Islet precursor cell (in vitro differentiated cells): ENCODE results near the gene CCDC187.
"Not testable (repeated sequence)": the region's sequence is repeated elsewhere in the genome, so short reads cannot be mapped to it uniquely, and the experiment has no call there.

ENCODE experiments used
- DNase-seq: peaks from one replicate; pipeline ENCODE4 v3.0.0-alpha.2; 2018

Gene CCDC187

DNA sequence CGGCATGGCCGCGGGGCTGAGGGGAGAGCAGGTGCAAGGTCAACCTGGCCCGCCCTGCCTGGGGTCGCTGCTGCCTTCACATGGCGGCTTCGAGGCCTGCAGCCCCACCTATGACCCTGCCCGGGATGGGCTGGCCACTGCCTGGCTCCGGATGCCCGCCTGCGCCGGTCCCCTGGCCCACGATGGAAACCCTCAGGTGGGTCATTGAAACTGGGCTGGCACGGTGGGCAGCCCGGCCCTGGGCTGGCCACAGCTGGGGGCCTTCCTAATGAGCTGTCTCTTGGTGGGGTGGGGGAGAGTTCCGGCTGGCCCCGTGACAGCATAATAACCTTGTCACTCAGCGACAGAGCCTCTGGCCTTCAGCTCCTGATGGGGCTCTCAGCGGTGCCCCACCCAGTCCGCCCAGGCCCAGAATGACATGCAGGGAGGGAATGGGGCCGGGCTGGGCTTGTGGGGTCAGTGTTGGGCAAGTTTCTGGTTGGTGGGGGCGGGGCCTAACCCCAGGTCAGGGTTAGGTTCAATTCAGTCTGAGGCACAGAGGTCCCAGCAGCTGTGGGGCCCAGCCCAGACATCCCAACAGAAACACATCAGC lies at the start of gene CCDC187:
CCDC187 (minus strand) TSS at position 270 of the 592 bp plus-strand sequence; CDS start at position 6, 264 bp downstream.
- DNase-seq = no peak

DNA sequence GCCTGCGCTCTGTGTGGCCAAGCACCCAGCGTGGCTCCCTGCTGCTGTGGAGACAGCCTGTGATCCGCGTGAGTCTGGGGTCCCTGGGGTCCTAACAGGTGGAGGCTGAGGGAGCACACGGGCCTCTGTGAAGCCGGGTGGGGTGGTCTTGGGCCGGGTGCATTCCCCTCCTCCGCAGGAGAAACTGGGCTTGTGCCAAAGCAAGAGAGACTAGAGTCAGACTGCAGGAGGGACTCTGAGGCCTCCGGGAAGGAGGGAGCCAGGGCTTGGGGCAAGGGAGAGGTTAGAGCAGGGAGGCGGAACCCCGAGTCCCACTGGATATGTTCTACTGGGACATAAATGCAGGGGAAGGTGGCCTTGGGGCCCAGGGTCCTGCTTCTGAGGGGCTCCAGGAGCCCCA lies 49.2 kb upstream of the CCDC187 start:
- DNase-seq = no peak

DNA sequence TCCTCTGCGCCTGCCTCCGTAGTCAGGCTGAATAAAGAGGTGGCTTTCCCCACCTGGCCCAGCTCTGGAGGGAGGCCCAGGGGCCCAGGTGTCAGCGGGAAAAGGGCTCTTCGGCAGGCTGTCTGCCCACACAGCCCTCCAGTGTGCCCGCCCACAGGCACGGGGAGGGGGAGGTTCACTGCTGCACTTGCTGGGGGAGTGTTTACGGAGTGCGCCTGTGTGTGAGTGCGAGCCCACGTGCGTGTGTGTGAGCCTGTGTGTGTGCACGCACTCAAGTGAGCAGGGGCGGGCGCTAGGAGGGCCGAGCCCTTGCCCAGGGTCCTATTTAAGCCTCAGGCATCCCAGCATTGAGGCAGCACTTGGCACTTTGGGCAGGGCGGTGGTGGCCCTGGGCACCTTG lies 48.8 kb upstream of the CCDC187 start:
- no peak for DNase-seq

DNA sequence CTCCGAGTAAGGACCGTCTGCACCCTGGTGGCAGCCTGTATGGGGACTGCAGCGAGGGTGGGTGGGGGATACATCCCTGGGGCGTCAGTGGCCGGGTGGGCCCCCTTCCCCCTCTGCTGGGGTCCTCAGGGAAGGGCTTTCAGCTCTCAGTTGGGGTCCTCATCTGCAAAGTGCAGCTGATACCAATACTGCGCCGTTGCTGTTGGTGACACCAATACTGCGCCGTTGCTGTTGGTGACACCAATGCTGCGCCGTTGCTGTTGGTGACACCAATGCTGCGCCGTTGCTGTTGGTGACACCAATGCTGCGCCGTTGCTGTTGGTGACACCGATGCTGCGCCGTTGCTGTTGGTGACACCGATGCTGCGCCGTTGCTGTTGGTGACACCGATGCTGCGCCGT lies 48.0 kb upstream of the CCDC187 start:
- DNase-seq = not testable (repeated sequence)

DNA sequence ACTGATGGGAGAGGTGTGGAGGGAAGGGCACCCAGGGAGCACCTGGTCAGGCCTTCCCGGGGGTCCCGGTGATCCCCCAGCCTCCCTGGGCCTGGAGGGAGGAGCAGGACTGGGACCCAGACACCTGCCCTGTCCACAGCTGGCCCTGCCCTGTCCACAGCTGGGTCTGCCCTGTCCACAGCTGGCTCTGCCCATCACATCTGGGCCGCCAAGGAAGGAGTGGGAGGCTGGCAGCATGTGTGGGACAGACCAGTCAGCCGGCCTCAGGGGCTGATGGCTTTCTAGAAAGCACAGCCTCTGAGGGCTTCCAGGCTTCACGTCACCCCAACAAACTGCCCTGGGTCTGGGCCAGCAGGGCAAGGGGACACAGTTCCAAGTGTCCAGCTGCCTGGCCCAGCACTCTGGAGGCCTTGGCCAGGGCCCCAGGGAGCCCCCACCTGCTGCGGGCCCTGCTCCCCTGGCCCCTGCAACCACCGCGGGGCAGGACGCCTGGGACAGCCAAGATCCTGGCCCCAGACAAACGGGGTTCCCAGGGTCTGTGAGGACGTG lies 47.4 kb upstream of the CCDC187 start:
- DNase-seq = no peak

DNA sequence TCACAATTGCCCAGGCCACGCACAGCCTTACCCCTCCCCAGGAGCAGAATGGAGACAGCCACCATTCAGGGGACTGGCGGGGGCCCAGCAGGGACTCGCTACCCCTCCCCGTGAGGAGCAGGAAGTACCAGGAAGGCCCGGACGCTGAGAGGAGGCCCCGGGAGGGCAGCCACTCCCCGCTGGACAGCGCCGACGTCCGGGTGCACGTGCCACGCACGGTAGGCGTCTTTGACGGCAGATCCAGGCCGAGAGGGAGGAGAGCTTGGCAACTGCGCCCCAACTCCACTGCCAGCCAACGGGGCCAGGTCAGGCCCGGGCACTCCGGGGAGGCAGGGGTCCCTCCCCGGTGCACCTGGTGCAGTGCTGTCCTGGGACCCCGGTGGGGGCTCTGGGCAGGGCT lies 45.7 kb upstream of the CCDC187 start:
- DNase-seq = no peak

DNA sequence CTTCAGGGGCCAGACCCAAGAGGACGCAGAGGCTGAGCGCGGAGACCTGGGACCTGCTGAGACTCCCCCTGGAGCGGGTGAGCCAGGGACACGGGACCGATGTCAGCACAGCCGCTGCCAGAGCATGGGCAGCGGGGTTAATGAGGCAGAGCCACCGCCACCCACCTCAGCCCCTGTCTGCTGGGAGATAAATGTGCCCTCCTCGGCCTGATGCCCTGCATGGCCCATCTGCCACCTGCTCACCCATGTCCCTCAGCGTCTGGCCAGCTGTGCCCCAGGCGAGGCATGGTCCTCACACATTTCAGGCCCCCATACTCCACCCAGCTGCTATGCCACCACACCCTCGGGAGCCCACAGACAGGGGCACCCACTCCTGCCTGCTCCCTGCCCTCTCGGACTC lies 44.8 kb upstream of the CCDC187 start:
- DNase-seq = no peak

DNA sequence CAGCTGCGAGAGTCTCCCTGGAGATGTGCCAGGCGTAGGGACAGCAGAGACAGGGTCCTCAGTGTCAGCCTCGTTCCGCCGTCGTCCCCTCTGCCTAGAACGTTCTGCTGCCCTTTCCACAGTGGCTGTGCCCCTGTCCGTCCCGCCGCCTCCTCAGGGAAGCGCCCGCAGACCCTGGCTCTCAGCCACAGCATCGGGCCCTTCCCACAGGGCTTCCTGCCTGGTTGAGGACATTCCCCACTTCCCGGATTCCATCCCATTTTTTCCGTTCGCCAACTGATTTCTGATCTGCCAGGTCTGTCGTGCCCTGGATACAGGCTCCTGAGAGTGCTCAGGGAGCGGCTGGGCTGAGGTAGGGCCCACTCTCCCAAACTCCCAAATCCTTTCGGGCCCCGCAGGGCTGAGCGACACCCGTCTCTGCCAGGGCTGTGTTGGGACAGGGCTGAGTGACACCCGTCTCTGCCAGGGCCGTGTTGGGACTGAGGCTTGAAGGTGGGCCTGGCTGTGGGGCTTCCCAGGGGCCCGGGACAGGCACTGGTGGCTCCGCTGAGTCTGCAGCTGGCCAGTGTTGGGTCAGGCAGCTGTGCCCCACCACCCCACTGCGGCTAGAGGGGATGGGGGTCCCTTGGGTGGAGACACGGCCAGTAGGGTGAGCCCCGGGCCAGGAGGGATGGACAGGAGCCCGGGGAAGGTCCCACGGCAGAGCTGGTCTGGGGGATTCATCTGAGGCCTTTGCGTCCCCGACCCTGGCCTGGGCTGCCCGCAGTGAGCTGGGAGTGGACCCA lies 43.8 kb upstream of the CCDC187 start:
- DNase-seq = no peak

DNA sequence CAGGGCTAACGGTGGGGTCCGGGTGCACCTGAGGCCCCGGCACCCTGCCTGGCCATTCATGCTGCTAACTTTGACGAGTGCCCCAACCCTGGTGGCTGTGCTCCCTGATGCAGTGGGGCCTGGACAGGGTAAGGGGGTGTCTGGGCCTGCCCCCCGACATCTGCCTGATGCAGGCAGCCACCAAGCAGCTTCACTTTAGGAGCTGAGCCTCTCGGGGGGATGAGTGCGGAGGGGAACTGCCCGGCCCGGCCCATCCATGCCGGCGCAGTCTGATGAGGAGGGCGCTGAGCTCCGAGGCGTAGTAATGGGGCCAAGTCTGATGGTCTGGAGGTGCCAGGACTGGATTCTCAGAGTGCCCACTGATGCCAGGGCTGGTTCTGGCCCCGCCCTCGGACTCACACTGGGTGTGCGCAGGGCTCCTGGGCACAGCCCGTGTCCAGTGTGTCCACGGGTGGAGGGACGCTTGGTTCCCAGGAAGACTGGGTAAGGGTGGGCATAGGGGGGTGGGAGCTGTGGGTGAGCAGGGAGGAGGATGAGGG lies 43.1 kb upstream of the CCDC187 start:
- DNase-seq = no peak

DNA sequence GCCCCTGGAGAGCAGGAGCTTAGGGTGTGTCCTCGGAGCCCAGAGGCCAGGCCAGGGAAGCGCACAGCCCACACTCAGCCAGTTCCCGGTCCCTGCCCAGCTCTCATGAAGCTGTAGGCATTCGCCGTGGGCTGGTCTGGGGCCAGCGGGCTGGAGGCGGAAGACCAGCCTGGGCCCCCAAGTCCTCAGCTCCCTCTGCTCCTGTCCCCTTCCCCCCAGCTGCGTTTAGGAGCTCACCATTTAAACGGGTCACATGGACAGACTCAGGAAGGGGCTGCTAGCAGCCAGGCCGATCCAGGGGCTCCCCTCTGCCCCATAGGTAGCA lies 42.2 kb upstream of the CCDC187 start:
- DNase-seq = no peak

DNA sequence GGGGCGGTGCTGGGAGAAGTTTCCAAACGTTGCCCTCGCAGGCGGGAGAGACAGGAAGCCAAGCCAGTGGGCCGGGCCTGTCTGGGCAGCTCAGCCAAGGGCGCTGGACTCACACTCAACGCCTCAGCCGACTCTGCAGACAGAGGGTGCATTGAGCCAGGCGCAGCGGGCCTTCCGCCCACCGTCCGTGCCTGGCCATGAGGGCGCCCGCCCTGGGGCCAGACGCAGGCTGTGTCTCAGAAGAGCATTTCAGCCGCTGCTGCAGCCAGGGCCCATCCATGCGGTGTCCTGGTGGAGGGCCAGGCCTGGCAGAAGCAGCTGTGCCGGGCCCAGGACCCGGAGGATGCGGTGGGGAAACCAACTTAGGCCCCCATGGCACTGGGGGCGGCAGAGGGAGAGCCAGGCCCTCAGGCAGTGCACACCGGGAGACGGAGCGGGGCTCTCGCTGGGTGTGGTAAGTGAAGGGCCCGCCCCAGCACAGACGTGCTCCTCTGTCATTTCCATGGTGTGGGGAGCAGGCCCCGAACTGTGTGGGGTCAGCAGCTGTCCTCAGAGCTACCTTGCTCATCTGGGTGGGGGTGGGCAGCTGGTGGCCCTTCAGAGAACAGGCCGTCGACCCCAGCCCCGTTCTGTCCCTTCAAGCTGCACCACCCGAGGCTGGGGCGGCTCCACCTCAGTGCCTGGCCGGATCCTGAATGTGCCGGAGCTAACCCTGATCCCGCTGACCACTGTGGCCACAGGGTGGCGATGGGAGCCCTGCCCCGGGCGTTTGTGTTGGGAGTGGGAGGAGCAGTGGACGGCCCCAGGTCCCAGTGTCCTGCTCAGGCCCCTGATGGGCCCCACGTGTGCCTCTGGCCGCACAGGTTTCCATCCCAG lies 41.6 kb upstream of the CCDC187 start:
- DNase-seq = peak; percentile 92

DNA sequence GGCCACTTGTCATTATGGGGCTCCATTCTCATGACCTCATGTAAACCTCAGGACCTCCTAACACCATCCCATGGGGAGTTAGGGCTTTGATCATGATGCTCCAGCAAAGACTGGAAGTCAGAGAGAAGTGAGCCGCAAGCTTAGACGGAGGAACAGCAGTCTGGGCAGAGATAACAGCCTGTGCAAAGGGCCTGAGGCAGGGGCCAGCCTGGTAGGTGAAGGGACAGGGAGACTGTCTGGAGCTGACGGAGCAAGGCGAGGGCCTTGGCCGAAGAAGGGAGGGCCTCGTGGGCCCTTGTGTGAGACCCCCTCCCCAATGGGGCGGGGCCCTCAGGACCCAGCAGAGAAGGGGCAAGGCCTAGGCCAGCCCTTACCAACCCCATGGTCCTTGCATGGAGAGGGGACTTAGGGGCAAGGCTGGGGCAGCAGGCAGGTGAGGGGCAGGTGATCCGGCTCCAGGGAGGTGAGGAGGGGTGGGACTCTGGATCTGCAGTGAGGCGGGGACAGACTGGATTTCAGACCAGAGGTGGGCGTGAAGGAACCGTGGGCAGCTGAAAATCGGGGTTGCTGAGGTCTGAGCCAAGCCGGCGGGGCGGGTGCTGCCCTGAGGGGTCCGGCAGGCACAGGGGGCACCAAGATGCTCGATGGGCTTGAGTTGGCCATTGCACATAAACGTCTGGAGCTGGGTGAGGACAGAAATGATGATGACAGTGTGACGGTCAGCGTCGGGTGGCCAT lies 40.8 kb upstream of the CCDC187 start:
- no peak for DNase-seq

DNA sequence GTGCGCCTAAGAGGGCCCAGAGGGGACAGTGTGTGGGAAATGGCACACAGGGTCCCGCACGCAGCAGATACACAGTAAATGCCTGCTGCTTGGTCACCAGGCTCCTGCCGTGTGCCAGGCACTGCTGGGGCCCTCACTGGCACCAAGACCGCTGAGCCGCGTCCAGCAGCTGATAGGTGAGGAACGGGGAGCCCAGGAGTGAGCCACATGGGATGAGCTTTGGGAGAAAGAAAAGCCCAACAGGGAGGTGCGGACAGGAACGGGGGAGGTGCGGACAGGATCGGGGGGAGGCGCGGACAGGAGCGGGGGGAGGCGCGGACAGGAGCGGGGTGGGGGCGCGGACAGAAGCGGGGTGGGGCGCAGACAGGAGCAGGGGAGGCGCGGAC lies 40.0 kb upstream of the CCDC187 start:
- DNase-seq = no peak

DNA sequence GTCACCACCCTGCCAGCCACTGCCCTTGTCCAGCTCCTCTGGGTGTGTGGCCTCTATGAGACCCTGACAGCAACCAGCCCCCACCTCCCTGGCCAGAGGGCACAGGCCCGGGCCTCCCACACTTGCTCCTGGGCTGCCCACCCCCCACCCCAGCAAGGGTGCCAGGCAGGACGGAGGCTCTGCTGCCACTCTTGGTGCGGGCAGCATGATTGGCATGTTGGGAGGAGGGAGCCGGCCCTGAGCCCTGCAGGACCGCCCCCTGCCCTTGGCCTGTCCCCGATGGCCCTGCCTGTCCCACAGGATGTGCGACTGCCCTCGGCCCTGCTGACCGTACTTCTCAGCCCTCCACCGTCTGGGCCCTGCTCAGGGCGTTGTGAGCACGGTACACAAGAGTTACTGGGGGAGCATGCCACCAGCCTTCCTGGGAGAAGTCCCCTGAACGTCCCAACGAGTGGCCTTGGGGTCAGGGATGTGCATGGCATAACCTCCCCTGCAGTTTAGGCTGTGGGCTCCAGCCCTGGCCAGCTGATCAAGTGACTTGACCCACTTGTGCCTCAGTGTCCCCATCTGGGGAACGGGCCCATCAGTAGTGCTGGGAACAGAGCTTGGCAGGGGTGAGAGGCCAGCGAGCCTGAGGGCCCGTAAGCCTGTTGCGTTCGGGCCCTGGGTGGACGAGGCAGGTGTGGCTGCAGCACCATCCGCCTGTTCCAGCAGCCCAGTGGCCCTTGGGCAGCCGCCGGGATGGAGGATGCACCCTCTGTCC lies 39.4 kb upstream of the CCDC187 start:
- no peak for DNase-seq

DNA sequence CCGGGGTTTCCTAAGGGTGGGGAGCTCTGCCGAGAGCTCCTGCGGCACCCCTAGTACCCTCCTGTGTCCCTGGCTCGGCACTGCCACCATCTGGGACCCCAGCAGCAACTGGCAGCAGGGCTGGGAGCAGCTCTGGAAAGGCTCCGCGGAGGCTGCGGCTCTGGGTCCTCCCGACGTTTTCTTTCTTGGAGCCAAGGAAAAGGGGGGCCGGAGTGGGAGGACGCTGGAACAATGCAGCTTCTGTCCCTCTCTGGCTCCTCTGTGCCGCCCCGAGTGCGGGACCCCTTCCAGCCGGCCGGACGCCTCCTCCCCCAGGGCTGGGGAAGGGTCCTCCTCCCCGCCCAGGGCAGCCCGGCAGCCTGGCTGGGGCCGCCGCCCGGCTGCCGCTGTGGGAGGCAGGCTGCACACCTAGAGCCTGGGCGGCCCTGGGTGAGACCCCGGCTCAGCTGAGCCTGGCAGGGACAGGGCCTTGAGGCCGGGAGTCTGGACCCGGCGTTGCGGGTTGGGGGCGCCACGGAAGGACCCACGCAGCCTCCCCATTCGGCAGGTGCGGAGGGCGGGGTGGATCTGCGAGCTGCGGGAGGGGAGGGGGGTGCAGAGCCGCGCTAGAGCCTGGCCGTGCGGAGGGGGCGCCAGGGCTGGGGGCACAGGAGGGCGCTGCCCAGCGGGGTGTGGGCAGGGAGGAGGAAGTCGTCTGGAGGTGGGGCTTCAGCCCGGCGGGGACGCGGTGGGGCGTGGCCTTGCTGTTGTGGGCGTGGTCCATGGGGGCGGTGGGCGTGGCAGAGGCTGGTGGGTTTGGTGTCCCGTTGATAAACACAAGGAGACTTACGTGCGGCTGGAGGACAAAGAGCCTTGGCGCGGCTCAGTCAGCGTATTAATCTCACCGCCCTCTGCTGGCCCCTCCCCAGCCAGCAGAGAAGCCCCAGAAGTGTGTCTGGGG lies 38.6 kb upstream of the CCDC187 start:
- DNase-seq = peak; percentile 95

DNA sequence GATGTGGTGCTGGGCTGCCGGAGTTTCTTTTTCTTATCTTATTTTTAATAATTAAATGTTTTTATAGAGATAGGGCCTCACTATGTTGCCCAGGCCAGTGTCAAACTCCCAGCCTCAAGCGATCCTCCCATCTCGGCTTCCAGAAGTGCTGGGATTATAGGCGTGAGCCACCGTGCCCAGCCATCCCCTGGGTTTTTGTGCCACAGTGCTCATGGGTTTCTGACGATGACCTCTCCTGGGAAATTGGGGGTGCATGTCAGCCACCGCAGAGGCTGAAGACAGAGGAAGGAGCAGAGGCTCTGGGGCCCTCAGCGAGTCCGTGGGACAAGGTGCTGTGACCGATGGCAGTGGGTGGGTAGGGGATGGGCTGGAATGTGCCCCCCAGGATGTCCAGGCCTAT lies 37.9 kb upstream of the CCDC187 start:
- DNase-seq = no peak

DNA sequence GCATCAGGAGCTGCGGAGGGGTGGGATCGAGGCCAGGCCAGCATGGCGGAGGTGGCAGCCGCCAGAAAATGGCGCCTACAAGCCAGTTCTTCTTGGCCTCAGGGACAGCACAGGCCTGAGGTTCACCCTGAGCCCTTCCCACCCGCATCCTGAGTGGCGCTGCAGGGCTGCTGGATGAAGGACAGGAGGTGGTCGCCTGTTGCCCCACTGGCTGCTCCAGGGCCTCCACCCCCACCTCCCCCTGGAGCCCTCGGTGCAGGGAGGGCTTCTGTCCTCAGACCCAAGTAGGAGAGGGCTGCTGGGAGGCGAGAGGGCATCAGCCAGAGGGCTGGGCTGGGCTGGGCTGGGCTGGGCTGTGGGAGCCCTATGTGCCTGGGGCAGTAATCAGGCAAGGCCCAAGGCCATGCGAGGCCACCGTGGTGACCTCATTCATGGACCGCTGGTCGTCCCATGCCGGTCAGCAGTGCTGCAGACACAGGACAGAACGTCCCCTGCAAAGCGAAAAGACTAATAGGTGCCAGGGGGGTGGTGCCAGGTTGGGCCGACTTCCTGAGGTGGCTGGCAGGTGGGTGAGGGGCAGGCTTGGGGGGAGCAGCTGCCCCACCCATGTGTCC lies 37.3 kb upstream of the CCDC187 start:
- no peak for DNase-seq

DNA sequence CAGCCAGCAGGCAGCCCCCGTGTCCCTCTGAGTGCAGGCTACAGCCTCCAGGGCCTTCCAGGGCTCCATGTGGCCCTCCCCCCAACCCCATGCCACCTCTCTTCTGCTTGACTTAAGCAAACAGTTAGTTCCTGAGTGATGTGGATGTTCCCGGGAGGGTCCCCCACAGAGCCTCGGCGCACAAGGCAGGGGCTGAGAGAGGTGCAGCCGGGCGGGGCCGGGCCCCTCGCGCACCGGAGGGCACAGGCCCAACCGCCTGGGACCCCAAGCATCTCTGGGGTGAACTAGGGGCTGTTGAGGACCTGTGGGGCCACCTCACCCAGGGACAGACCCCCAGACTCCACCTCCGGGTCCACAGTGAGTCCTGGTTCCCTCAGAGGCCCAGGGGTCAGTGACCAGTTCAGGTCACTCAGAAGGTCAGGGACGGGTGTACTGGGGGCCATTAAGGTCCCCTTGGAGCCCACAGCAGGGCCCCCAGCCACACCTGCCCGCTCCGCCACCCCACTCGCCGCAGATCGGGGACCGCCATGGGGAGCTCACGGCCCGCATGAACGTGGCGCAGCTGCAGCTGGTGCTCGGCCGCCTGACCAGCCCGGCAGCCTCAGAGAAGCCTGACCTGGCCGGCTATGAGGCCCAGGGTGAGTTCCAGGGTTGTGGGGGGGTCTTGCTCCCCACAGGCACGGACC lies 36.6 kb upstream of the CCDC187 start:
- DNase-seq = no peak

DNA sequence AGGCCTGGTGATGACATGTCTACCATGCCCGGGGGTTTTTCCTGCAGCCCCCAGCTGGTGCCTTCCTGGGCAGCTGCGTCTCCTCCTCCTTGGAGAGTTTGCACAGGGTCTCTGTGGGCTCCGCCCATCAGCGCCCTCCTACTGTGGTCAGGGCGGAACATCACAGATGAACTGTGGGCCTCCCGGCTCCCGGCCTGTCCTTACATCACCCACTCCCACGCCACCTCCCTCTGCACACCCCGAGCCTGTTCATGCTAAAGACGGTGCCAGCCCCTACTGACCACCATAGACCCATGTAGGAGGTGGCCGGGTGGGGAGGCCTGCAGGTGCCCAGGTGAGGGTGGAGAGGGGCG lies 36.0 kb upstream of the CCDC187 start:
- no peak for DNase-seq
